K562 (cell line): ENCODE data around the gene SLC35E1. TPM values are rescaled to one million over a fixed set of nuclear protein-coding genes. Genes with fewer than 3 reads are reported as not detected.

Experiments used
- ARHGAP35 ChIP-seq: fragments of 450-650 bp; IDR thresholded peaks from 2 replicates; pipeline ENCODE4 v1.6.1; 2018; ENCODE audit not compliant: partially characterized antibody
- ATF6 ChIP-seq: sonication (generic); formaldehyde crosslinking; IDR thresholded peaks from 2 replicates; pipeline ENCODE4 v1.4.0; 2020; ENCODE audit warnings: mild to moderate bottlenecking, missing genetic modification reagents
- CC2D1A ChIP-seq: fragments of 450-650 bp; IDR thresholded peaks from 2 replicates; pipeline ENCODE4 v1.6.1; 2017; ENCODE audit warnings: mild to moderate bottlenecking
- CHD2 ChIP-seq: IDR thresholded peaks from 2 replicates; pipeline ENCODE4 v1.6.1; 2011; ENCODE audit warnings: low read depth, low read length
- CLOCK ChIP-seq: fragments of 250-450 bp; sonication (Bioruptor Pico); IDR thresholded peaks from 2 replicates; pipeline ENCODE4 v1.4.0; 2020; ENCODE audit warnings: mild to moderate bottlenecking, moderate library complexity, borderline replicate concordance
- E2F1 ChIP-seq: sonication (generic); formaldehyde crosslinking; IDR thresholded peaks from 2 replicates; pipeline ENCODE4 v1.8.1; 2023; ENCODE audit warnings: mild to moderate bottlenecking, missing genetic modification reagents, moderate library complexity
- EHMT2 ChIP-seq: fragments of 450-650 bp; IDR thresholded peaks from 2 replicates; pipeline ENCODE4 v1.6.1; 2018; ENCODE audit warnings: antibody characterized with exemption
- HDAC2 ChIP-seq: fragments of 450-650 bp; IDR thresholded peaks from 2 replicates; pipeline ENCODE4 v1.6.1; 2016; ENCODE audit warnings: mild to moderate bottlenecking
- HOXB6 ChIP-seq: fragments of 250-450 bp; sonication (Bioruptor Pico); IDR thresholded peaks from 2 replicates; pipeline ENCODE4 v1.5.1; 2022; ENCODE audit warnings: mild to moderate bottlenecking, borderline replicate concordance
- MECOM ChIP-seq: fragments of 250-450 bp; sonication (Bioruptor Pico); IDR thresholded peaks from 2 replicates; pipeline ENCODE4 v1.8.0; 2022; ENCODE audit warnings: inconsistent platforms
- NCOA4 ChIP-seq: fragments of 450-650 bp; IDR thresholded peaks from 2 replicates; pipeline ENCODE4 v1.6.1; 2018; ENCODE audit warnings: mild to moderate bottlenecking; ENCODE audit not compliant: partially characterized antibody
- NFYB ChIP-seq: IDR thresholded peaks from 2 replicates; pipeline ENCODE4 v1.6.1; 2011; ENCODE audit warnings: mild to moderate bottlenecking, moderate library complexity; ENCODE audit not compliant: insufficient read length; ENCODE audit errors: extremely low read depth
- NR4A1 ChIP-seq, 2 experiments: fragments of 250-450 bp in 1 of 2; fragments of 450-650 bp in 1 of 2; sonication (Bioruptor Pico) in 1 of 2; IDR thresholded peaks; 2 replicates each; pipeline versions ENCODE4 v1.4.0 to v1.6.1; 2016 to 2020; ENCODE audit warnings: mild to moderate bottlenecking in 2 of 2, missing compliant biosample characterization in 1 of 2, missing genetic modification characterization in 1 of 2, moderate library complexity in 1 of 2
- RNF2 ChIP-seq: sonication (generic); IDR thresholded peaks from 2 replicates; pipeline ENCODE4 v1.6.1; 2016
- SNRNP70 ChIP-seq: fragments of 200-400 bp; formaldehyde crosslinking; optimal IDR thresholded peaks from 2 replicates; pipeline ENCODE3; 2017; ENCODE audit warnings: low read depth, low read length
- ZNF146 ChIP-seq: IDR thresholded peaks from one replicate; pipeline ENCODE4 v1.6.1; 2018; ENCODE audit warnings: missing compliant biosample characterization; ENCODE audit not compliant: unreplicated experiment
- ZNF212 ChIP-seq: fragments of 450-650 bp; formaldehyde crosslinking; IDR thresholded peaks from 2 replicates; pipeline ENCODE4 v1.4.0; 2020; ENCODE audit warnings: mild to moderate bottlenecking
- ZNF24 ChIP-seq: fragments of 450-650 bp; IDR thresholded peaks from 2 replicates; pipeline ENCODE4 v1.6.1; 2016
- ZNF280A ChIP-seq: fragments of 450-650 bp; IDR thresholded peaks from 2 replicates; pipeline ENCODE4 v1.6.1; 2018; ENCODE audit warnings: mild to moderate bottlenecking, low read depth; ENCODE audit not compliant: partially characterized antibody
- ZNF778 ChIP-seq: fragments of 450-650 bp; formaldehyde crosslinking; IDR thresholded peaks from 2 replicates; pipeline ENCODE4 v1.4.0; 2020; ENCODE audit warnings: mild to moderate bottlenecking, moderate library complexity
- ZNF830 ChIP-seq: fragments of 250-450 bp; sonication (Bioruptor Pico); IDR thresholded peaks from 2 replicates; pipeline ENCODE4 v1.5.0; 2021; ENCODE audit warnings: mild to moderate bottlenecking
- polyA plus RNA-seq, 8 experiments: library from polyadenylated mRNA; depleted of rRNA in 4 of 8; stranded (reverse) in 5 of 8; unstranded in 3 of 8; fragments of >200 nt; fragmentation: Nextera tagmentation in 2 of 8; fragmentation: Illumina TruSeq in 1 of 8; extraction: Ambion mirVana in 2 of 8; extraction: Trizol in 1 of 8; gene quantifications; 2 replicates each; pipeline versions ENCODE4 v1.2.1 to v1.2.3, GENCODE V29; 2011 to 2014; ENCODE audit warnings: inconsistent platforms in 1 of 8, missing spikeins in 1 of 8
- total RNA-seq, 7 experiments: library from RNA; depleted of rRNA in 6 of 7; stranded (reverse); fragments of >200 nt in 6 of 7; fragmentation: Illumina TruSeq in 2 of 7; extraction: Trizol in 2 of 7; gene quantifications; 2 replicates each; pipeline versions ENCODE4 v1.2.1 to v1.2.3, GENCODE V29; 2011 to 2021; ENCODE audit warnings: low replicate concordance in 1 of 7

The SLC35E1 gene
- total and polyA plus RNA-seq, 9 of the 15 experiments (the other 6 are each of a cell fraction or from before 2014, with no cell fraction given) = 15.0 to 40.1 (median 25.7) TPM

GRCh38 chr19:16572332-16573211 lies at the start of gene SLC35E1 (continued):
- TF ChIP-seq CLOCK (CRISPR knock-in tag) = no peak
- no peak for TF ChIP-seq ZNF24
- no peak for TF ChIP-seq ZNF778 (CRISPR knock-in tag)
- no peak for TF ChIP-seq ZNF280A
- TF ChIP-seq E2F1 (CRISPR knock-in tag) = no peak
- no peak for TF ChIP-seq ZNF212 (CRISPR knock-in tag)
- TF ChIP-seq MECOM (CRISPR knock-in tag) = no peak
- no peak for TF ChIP-seq NCOA4
- TF ChIP-seq ZNF146 (CRISPR knock-in tag) = no peak
- TF ChIP-seq CHD2 = peak; percentile 10; the same call in 1 of the 2 replicates
- no peak for TF ChIP-seq HOXB6 (CRISPR knock-in tag)
- no peak for TF ChIP-seq NR4A1 (CRISPR knock-in tag; IDR thresholded peaks at IDR 0.05)
- TF ChIP-seq NR4A1 (tag; IDR thresholded peaks at IDR 0.05) = no peak
- TF ChIP-seq RNF2 = no peak; the same call in 1 of the 2 replicates
- no peak for TF ChIP-seq ARHGAP35
- no peak for TF ChIP-seq EHMT2
- TF ChIP-seq ZNF830 = no peak
- TF ChIP-seq ATF6 (CRISPR knock-in tag) = peak; percentile 65; the same call in 1 of the 2 replicates
- no peak for TF ChIP-seq SNRNP70
- TF ChIP-seq HDAC2 = peak; percentile 81; the same call in 1 of the 2 replicates
- TF ChIP-seq CC2D1A = no peak
- TF ChIP-seq NFYB = peak; percentile 5
